NB4 (cell line): ENCODE results near the gene PPIL4.

Experiments
- CTCF ChIP-seq: IDR thresholded peaks from one replicate; pipeline ENCODE4 v1.5.1; 2012; ENCODE audit warnings: low read depth, low read length
- POLR2A ChIP-seq: IDR thresholded peaks from 2 replicates; pipeline ENCODE4 v1.6.1; 2011; ENCODE audit warnings: mild to moderate bottlenecking; ENCODE audit not compliant: insufficient read length; ENCODE audit errors: extremely low read depth

DNA sequence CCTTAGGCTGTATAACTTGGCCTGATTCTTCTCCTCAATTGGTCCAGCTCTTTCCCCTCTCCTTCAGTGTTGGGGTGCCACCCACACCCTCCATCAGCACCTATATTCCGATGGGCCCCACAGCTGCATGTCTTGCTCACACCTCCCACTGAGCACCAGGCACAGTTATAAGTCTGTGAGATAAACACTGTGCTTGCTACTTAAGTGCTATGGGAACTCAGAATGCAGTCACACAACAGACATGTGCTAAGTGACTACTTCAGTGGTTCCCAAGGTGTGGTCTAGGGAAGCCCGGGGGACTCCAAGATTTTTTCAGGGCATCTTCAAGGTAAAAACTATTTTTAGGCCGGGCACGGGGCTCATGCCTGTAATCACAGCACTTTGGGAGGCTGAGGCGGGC, 68.3 kb downstream of the PPIL4 start:
- no peak for TF ChIP-seq CTCF
- TF ChIP-seq POLR2A, result no peak
